Right lobe of liver (tissue), 4 donors: ENCODE data around the gene CLDN22.
"Not testable (repeated sequence)": the region's sequence is repeated elsewhere in the genome, so short reads cannot be mapped to it uniquely, and the experiment has no call there.

Experiments used
- CTCF ChIP-seq, 4 donors: fragments of 200-600 bp in 3 of 4; fragments of 450-650 bp in 1 of 4; IDR thresholded peaks; one replicate each; pipeline versions ENCODE4 v1.5.1 to v1.8.0; 2016 to 2022; ENCODE audit warnings: antibody characterized with exemption in 4 of 4, mild to moderate bottlenecking in 2 of 4
- POLR2A ChIP-seq: fragments of 450-650 bp; IDR thresholded peaks from one replicate; pipeline ENCODE4 v1.6.1; 2017; ENCODE audit warnings: antibody characterized with exemption, mild to moderate bottlenecking
- donor health status: DM: no; HTN: no; CAD: no.
- donor health status: DM: no; HTN: no; CAD: no.
- donor health status: DM: no; HTN: yes; CAD: no.

GRCh38 chr4:183324056-183324455 is 4.0 kb upstream of the CLDN22 start:
- TF ChIP-seq POLR2A; CTCF (IDR thresholded peaks at IDR 0.05): not testable (repeated sequence)
